BLaER1 treated with 17β-estradiol and CSF1 and Interleukin-3, amounts not matched to agents 10 nM and 100 nM (cell line): ENCODE results near the gene UBL4B.
"Not testable (repeated sequence)": the region's sequence is repeated elsewhere in the genome, so short reads cannot be mapped to it uniquely, and the experiment has no call there.

Experiments
- H3K27ac ChIP-seq, 11 experiments: shearing (Covaris generic); formaldehyde crosslinking; 2 replicates each; pipeline ENCODE4 v1.8.1; 2022
- H3K27me3 ChIP-seq, 11 experiments: shearing (Covaris generic); formaldehyde crosslinking; 2 replicates each; pipeline ENCODE4 v1.8.1; 2022
- H3K36me3 ChIP-seq, 11 experiments: shearing (Covaris generic); formaldehyde crosslinking; 2 replicates each; pipeline ENCODE4 v1.8.1; 2022
- H3K4me1 ChIP-seq, 10 experiments: shearing (Covaris generic); formaldehyde crosslinking; 2 replicates each; pipeline ENCODE4 v1.8.1; 2022
- H3K4me2 ChIP-seq, 11 experiments: shearing (Covaris generic); formaldehyde crosslinking; 2 replicates each; pipeline ENCODE4 v1.8.1; 2022
- H3K4me3 ChIP-seq, 10 experiments: shearing (Covaris generic); formaldehyde crosslinking; 2 replicates each; pipeline ENCODE4 v1.8.1; 2022
- H3K9ac ChIP-seq, 11 experiments: shearing (Covaris generic); formaldehyde crosslinking; 2 replicates each; pipeline ENCODE4 v1.8.1; 2022
- H3K9me3 ChIP-seq, 11 experiments: shearing (Covaris generic); formaldehyde crosslinking; replicated peaks in 1 of 11; 2 replicates each; pipeline ENCODE4 v1.8.1; 2022
- H4K20me1 ChIP-seq, 11 experiments: shearing (Covaris generic); formaldehyde crosslinking; 2 replicates each; pipeline ENCODE4 v1.8.1; 2022
- Cebpa-rat ChIP-seq, 11 experiments: shearing (Covaris generic); IDR thresholded peaks; 2 replicates each; pipeline ENCODE4 v1.8.1; 2022

Gene UBL4B

GRCh38 chr1:110069404-110070281, 42.6 kb upstream of the UBL4B start:
- H3K27me3 ChIP-seq = peaks cover 86 to 100% (median 97%) of the 10 kb centered on the region in 11 experiments
- H3K9ac ChIP-seq = no peak overlapping the region
- H3K36me3 ChIP-seq = no peaks in the 10 kb centered on the region
- TF ChIP-seq Cebpa-rat (IDR thresholded peaks at IDR 0.05) = no peak
- H3K27ac ChIP-seq = no peak overlapping the region
- H3K9me3 ChIP-seq = peaks cover 0 to 12% (median 0%) of the 10 kb centered on the region in 11 experiments; a peak in 4 of 22 replicates
- peak overlapping the region in 6 of 11 experiments; percentile 24 to 45 (median 33); a peak in 2 of 22 replicates for H3K4me2 ChIP-seq
- peaks cover 0 to 65% (median 50%) of the 10 kb centered on the region in 11 experiments; a peak in 18 of 22 replicates for H4K20me1 ChIP-seq
- H3K4me3 ChIP-seq = peak overlapping the region in 2 of 10 experiments; percentile 14 to 30; a peak in 1 of 20 replicates
- H3K4me1 ChIP-seq = peaks cover 5 to 16% (median 10%) of the 10 kb centered on the region in 10 experiments

- H3K4me3 ChIP-seq = peak overlapping the region in 2 of 10 experiments; percentile 14 to 30; a peak in 2 of 20 replicates
- peak overlapping the region in 8 of 11 experiments; percentile 24 to 45 (median 33); a peak in 6 of 22 replicates for H3K4me2 ChIP-seq
- no peak for TF ChIP-seq Cebpa-rat (IDR thresholded peaks at IDR 0.05)
- H3K27ac ChIP-seq = no peak overlapping the region
- peaks cover 0 to 59% (median 47%) of the 10 kb centered on the region in 11 experiments; a peak in 18 of 22 replicates for H4K20me1 ChIP-seq
- peaks cover 0 to 12% (median 0%) of the 10 kb centered on the region in 11 experiments; a peak in 4 of 22 replicates for H3K9me3 ChIP-seq
- H3K36me3 ChIP-seq = no peaks in the 10 kb centered on the region
- H3K4me1 ChIP-seq = peaks cover 0 to 12% (median 4%) of the 10 kb centered on the region in 10 experiments; a peak in 11 of 20 replicates
- no peak overlapping the region for H3K9ac ChIP-seq
- peaks cover 79 to 99% (median 93%) of the 10 kb centered on the region in 11 experiments for H3K27me3 ChIP-seq
These were observed 42.0 kb upstream of the UBL4B start for GRCh38 chr1:110070282-110070669.

- H3K4me2 ChIP-seq = peak within 1 kb of the TSS in 8 of 11 experiments; percentile 24 to 45 (median 33); a peak in 6 of 22 replicates
- peaks cover 0 to 54% (median 45%) of the 10 kb centered on the region in 11 experiments; a peak in 18 of 22 replicates for H4K20me1 ChIP-seq
- peaks cover 0 to 12% (median 4%) of the 10 kb centered on the region in 10 experiments; a peak in 9 of 20 replicates for H3K4me1 ChIP-seq
- H3K9me3 ChIP-seq = peaks cover 0 to 12% (median 0%) of the 10 kb centered on the region in 11 experiments; a peak in 4 of 22 replicates
- peaks cover 74 to 99% (median 88%) of the 10 kb centered on the region in 11 experiments for H3K27me3 ChIP-seq
- no peak within 1 kb of the TSS for H3K9ac ChIP-seq
- no peak for TF ChIP-seq Cebpa-rat (IDR thresholded peaks at IDR 0.05)
- peak within 1 kb of the TSS in 2 of 10 experiments; percentile 14 to 30; a peak in 2 of 20 replicates for H3K4me3 ChIP-seq
- H3K36me3 ChIP-seq = no peaks in the 10 kb centered on the region
- H3K27ac ChIP-seq = no peak within 1 kb of the TSS
These were observed 41.5 kb upstream of the UBL4B start, which contains the start of gene ALX3 for GRCh38 chr1:110070671-110071242. Gene ALX3 (minus strand): TSS chr1:110070672. CDS start chr1:110070612, 60 bp downstream.

- Histone ChIP-seq H3K27me3 (peaks cover 44 to 78% (median 58%) of the 10 kb centered on the region in 11 experiments), H3K4me1 (peaks cover 0 to 12% (median 4%) of the 10 kb centered on the region in 10 experiments; a peak in 9 of 20 replicates)
These were observed 38.1 kb upstream of the UBL4B start for GRCh38 chr1:110074166-110074565.

GRCh38 chr1:110076789-110077500, 35.3 kb upstream of the UBL4B start:
- no peaks in the 10 kb centered on the region for H3K9me3 ChIP-seq
- peaks cover 31 to 69% (median 44%) of the 10 kb centered on the region in 11 experiments for H3K27me3 ChIP-seq
- H3K4me2 ChIP-seq = no peak overlapping the region
- H4K20me1 ChIP-seq = no peaks in the 10 kb centered on the region; a peak in 3 of 22 replicates
- no peak overlapping the region for H3K4me3 ChIP-seq
- no peak overlapping the region for H3K9ac ChIP-seq
- H3K36me3 ChIP-seq = no peaks in the 10 kb centered on the region
- H3K27ac ChIP-seq = no peak overlapping the region
- TF ChIP-seq Cebpa-rat (IDR thresholded peaks at IDR 0.05) = no peak
- H3K4me1 ChIP-seq = peaks cover 0 to 7% (median 0%) of the 10 kb centered on the region in 10 experiments; a peak in 2 of 20 replicates

More at GRCh38 chr1:110074166-110074565, 38.1 kb upstream of the UBL4B start:
- TF ChIP-seq Cebpa-rat (IDR thresholded peaks at IDR 0.05) = no peak
- Histone ChIP-seq H3K36me3 (no peaks in the 10 kb centered on the region), H3K9me3 (peaks cover 0 to 7% (median 0%) of the 10 kb centered on the region in 11 experiments; a peak in 2 of 22 replicates), H3K4me3 (no peak overlapping the region), H3K4me2 (peak overlapping the region in 3 of 11 experiments; percentile 4 to 15 (median 9); a peak in 2 of 22 replicates), H4K20me1 (peaks cover 0 to 23% (median 17%) of the 10 kb centered on the region in 11 experiments; a peak in 17 of 22 replicates), H3K9ac (no peak overlapping the region), H3K27ac (no peak overlapping the region)

GRCh38 chr1:110079995-110080394, 32.2 kb upstream of the UBL4B start:
- not testable (repeated sequence) for H3K4me3 ChIP-seq, H3K9ac ChIP-seq, H3K4me2 ChIP-seq, H3K9me3 ChIP-seq, H3K27ac ChIP-seq, H3K36me3 ChIP-seq
- H3K27me3 ChIP-seq = peaks cover 44 to 69% (median 48%) of the 10 kb centered on the region in 11 experiments
- peaks cover 0 to 18% (median 9%) of the 10 kb centered on the region in 11 experiments; a peak in 13 of 22 replicates for H4K20me1 ChIP-seq
- H3K4me1 ChIP-seq = peaks cover 13 to 22% (median 19%) of the 10 kb centered on the region in 10 experiments; a peak in 19 of 20 replicates

- Histone ChIP-seq H3K4me3 (no peak overlapping the region), H3K27me3 (peaks cover 55 to 70% (median 58%) of the 10 kb centered on the region in 11 experiments)
These were observed 31.2 kb upstream of the UBL4B start for GRCh38 chr1:110081061-110081460.

GRCh38 chr1:110082477-110082876, 29.8 kb upstream of the UBL4B start:
- Histone ChIP-seq H3K4me3 (no peak overlapping the region), H3K27ac (no peak overlapping the region), H3K9me3 (no peaks in the 10 kb centered on the region), H3K9ac (no peak overlapping the region), H4K20me1 (peaks cover 0 to 26% (median 9%) of the 10 kb centered on the region in 11 experiments; a peak in 13 of 22 replicates), H3K4me2 (no peak overlapping the region), H3K36me3 (no peaks in the 10 kb centered on the region), H3K27me3 (peaks cover 69 to 81% (median 71%) of the 10 kb centered on the region in 11 experiments), H3K4me1 (peaks cover 13 to 23% (median 19%) of the 10 kb centered on the region in 10 experiments; a peak in 19 of 20 replicates)
- TF ChIP-seq Cebpa-rat (IDR thresholded peaks at IDR 0.05) = no peak

More at GRCh38 chr1:110081061-110081460, 31.2 kb upstream of the UBL4B start:
- H3K9ac ChIP-seq = no peak overlapping the region
- H3K36me3 ChIP-seq = no peaks in the 10 kb centered on the region
- H3K9me3 ChIP-seq = no peaks in the 10 kb centered on the region
- TF ChIP-seq Cebpa-rat (IDR thresholded peaks at IDR 0.05) = no peak
- peaks cover 13 to 23% (median 19%) of the 10 kb centered on the region in 10 experiments; a peak in 19 of 20 replicates for H3K4me1 ChIP-seq
- peaks cover 0 to 22% (median 9%) of the 10 kb centered on the region in 11 experiments; a peak in 13 of 22 replicates for H4K20me1 ChIP-seq
- H3K27ac ChIP-seq = no peak overlapping the region
- no peak overlapping the region for H3K4me2 ChIP-seq
